ENCODE results near the gene PGM2. TPM values are rescaled to one million over a fixed set of nuclear protein-coding genes. Genes with fewer than 3 reads are reported as not detected.

The PGM2 gene
- total RNA-seq, result 10 to 100 TPM; 21.5 to 25.1 TPM
- polyA plus RNA-seq (2013, experiment 1 of 2), result 13.4 TPM
- 14.7 TPM for polyA plus RNA-seq (2013, experiment 2 of 2)
- long read RNA-seq, experiment 1, transcript PGM2-201 (14 exons, 3,264 nt), result major isoform, 9 of 14 reads
- long read RNA-seq, experiment 1, partial matches to known transcripts, result 2 of 14 reads
- long read RNA-seq, experiment 1, other reads (novel, unspliced or antisense), result 3 of 14 reads
- long read RNA-seq, experiment 2, transcript PGM2-201 (14 exons, 3,264 nt), result major isoform, 36 of 39 reads
- long read RNA-seq, experiment 2, partial matches to known transcripts, result 2 of 39 reads
- long read RNA-seq, experiment 2, other reads (novel, unspliced or antisense), result 1 of 39 reads
- long read RNA-seq, experiment 3, transcript PGM2-201 (14 exons, 3,264 nt), result major isoform, 162 of 176 reads
- long read RNA-seq, experiment 3, partial matches to known transcripts, result 4 of 176 reads
- long read RNA-seq, experiment 3, other reads (novel, unspliced or antisense), result 10 of 176 reads
- long read RNA-seq, experiment 4, transcript PGM2-201 (14 exons, 3,264 nt), result major isoform, 16 of 23 reads
- long read RNA-seq, experiment 4, partial matches to known transcripts, result 7 of 23 reads
- long read RNA-seq, experiment 4, other reads (novel, unspliced or antisense), result 0 of 23 reads

DNA sequence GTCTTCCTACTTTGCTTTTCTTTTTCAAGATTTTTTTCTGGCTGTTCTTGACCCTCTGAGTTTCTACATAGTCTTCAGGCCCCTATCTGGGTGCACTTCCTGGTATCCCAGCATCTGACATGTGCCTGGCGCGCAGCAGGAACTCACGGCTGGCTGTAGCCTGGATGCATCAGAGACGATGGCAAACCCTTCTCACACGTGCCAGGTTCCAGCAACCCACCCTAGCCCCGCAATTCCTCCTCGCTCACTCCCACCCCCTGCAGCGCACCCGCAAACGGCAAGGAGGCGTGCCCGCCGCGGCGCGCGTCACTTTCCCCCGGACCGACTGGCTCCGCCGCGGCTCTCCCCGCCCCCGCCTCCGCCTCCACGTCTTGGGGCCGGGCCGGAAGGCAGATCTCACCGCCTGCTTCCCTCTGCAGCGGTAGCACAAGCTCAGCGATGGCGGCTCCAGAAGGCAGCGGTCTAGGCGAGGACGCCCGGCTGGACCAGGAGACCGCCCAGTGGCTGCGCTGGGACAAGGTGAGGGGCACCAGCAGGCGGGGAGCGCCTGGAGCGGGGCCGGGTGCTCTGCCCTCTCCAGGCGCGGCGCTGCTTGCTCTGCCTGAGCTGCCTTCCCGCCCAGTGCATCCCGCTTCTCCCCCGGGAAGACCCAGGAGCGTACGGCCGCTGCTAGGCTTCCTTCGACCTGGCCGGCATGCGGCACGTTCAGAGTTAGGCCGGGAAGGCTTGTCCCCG, at the start of gene PGM2:
TSS of gene PGM2 (plus strand) at position 392 of the 735 bp plus-strand sequence. CDS start at position 439, 47 bp downstream.
- peak within 1 kb of the TSS; percentile 1 for H3K9ac ChIP-seq (ENCODE audit: extremely low read depth, low read length, poor library complexity, severe bottlenecking)
- Mint-ChIP-seq H3K36me3 (ENCODE audit: low read depth) (peaks cover 17% of the 10 kb centered on the region), H3K27ac (peak within 1 kb of the TSS; percentile 91), H3K27me3 (ENCODE audit: insufficient read depth) (peaks cover 3% of the 10 kb centered on the region), H3K9me3 (no peaks in the 10 kb centered on the region), H3K4me3 (peak within 1 kb of the TSS; percentile 77), H3K4me1 (peaks cover 12% of the 10 kb centered on the region)
- TF ChIP-seq, protein P1, sequence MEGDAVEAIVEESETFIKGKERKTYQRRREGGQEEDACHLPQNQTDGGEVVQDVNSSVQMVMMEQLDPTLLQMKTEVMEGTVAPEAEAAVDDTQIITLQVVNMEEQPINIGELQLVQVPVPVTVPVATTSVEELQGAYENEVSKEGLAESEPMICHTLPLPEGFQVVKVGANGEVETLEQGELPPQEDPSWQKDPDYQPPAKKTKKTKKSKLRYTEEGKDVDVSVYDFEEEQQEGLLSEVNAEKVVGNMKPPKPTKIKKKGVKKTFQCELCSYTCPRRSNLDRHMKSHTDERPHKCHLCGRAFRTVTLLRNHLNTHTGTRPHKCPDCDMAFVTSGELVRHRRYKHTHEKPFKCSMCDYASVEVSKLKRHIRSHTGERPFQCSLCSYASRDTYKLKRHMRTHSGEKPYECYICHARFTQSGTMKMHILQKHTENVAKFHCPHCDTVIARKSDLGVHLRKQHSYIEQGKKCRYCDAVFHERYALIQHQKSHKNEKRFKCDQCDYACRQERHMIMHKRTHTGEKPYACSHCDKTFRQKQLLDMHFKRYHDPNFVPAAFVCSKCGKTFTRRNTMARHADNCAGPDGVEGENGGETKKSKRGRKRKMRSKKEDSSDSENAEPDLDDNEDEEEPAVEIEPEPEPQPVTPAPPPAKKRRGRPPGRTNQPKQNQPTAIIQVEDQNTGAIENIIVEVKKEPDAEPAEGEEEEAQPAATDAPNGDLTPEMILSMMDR (conservative IDR thresholded peaks at IDR 0.05), result peak; percentile 33
- peak within 1 kb of the TSS; percentile 89 for H3K4me3 ChIP-seq (ENCODE audit: low read length)
- H3K9me3 ChIP-seq (ENCODE audit: control insufficient read depth, low read length), result no peaks in the 10 kb centered on the region
- no peak within 1 kb of the TSS for H3K27ac ChIP-seq (ENCODE audit: low read depth, low read length)
- no peaks in the 10 kb centered on the region for H3K27me3 ChIP-seq (ENCODE audit: control insufficient read depth, insufficient read depth, low read length, poor library complexity, severe bottlenecking)
- H3K4me1 ChIP-seq (ENCODE audit: control insufficient read depth, insufficient read depth, low read length), result peaks cover 3% of the 10 kb centered on the region
- WGBS, 2 experiments (ENCODE audit: insufficient coverage in 1 of 2, insufficient read length in 1 of 2), result 0% methylated on average over 21 to 57 of the region's 57 CpGs
- DNase-seq, result peak; percentile 96
- peaks cover 13% of the 10 kb centered on the region for H3K36me3 ChIP-seq (ENCODE audit: control insufficient read depth, insufficient read depth, low read length)

DNA sequence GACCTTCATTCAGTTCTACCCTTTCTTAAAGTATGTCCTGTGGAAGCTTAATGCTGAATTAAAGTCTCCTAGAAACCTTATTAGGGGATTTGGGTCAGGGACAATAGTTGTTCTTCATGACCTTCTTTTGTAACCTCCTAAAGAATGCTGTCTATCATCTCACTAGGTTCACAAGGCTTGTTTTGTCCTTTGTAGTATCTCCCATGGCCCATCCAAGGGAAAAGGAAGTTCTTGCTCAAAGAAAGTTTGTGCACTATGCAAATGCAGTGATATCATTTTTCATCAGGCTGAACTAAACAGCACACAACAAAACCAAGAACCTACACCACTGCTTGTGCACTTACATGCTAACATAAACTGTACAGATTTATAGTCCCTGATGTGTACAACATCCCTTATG, 46.6 kb upstream of the PGM2 start:
- DNase-seq, result no peak

More for the DNA sequence above, 46.6 kb upstream of the PGM2 start:
- TF ChIP-seq, protein P1 (conservative IDR thresholded peaks at IDR 0.05), result no peak
- Histone ChIP-seq H3K9me3 (ENCODE audit: control insufficient read depth, low read length) (no peaks in the 10 kb centered on the region), H3K4me1 (ENCODE audit: control insufficient read depth, insufficient read depth, low read length) (no peaks in the 10 kb centered on the region), H3K9ac (ENCODE audit: extremely low read depth, low read length, poor library complexity, severe bottlenecking) (no peak overlapping the region), H3K4me3 (ENCODE audit: low read length) (no peak overlapping the region), H3K27ac (ENCODE audit: low read depth, low read length) (no peak overlapping the region), H3K27me3 (ENCODE audit: control insufficient read depth, insufficient read depth, low read length, poor library complexity, severe bottlenecking) (no peaks in the 10 kb centered on the region), H3K36me3 (ENCODE audit: control insufficient read depth, insufficient read depth, low read length) (no peaks in the 10 kb centered on the region)
- no peak overlapping the region for H3K4me3 Mint-ChIP-seq
- H3K9me3 Mint-ChIP-seq, result peaks cover 4% of the 10 kb centered on the region
- no peak overlapping the region for H3K27ac Mint-ChIP-seq
- no peaks in the 10 kb centered on the region for H3K36me3 Mint-ChIP-seq (ENCODE audit: low read depth)
- H3K4me1 Mint-ChIP-seq, result peaks cover 15% of the 10 kb centered on the region
- H3K27me3 Mint-ChIP-seq (ENCODE audit: insufficient read depth), result peaks cover 4% of the 10 kb centered on the region
